Anterior cingulate cortex (tissue), 58 donors: ENCODE data around the gene VTCN1.
"Not testable (repeated sequence)": the region's sequence is repeated elsewhere in the genome, so short reads cannot be mapped to it uniquely, and the experiment has no call there.

ENCODE experiments used
- DNase-seq, 58 donors: peaks; one replicate each; lab custom pipeline; 2025; lab: John Stamatoyannopoulos, UW

The VTCN1 gene

DNA sequence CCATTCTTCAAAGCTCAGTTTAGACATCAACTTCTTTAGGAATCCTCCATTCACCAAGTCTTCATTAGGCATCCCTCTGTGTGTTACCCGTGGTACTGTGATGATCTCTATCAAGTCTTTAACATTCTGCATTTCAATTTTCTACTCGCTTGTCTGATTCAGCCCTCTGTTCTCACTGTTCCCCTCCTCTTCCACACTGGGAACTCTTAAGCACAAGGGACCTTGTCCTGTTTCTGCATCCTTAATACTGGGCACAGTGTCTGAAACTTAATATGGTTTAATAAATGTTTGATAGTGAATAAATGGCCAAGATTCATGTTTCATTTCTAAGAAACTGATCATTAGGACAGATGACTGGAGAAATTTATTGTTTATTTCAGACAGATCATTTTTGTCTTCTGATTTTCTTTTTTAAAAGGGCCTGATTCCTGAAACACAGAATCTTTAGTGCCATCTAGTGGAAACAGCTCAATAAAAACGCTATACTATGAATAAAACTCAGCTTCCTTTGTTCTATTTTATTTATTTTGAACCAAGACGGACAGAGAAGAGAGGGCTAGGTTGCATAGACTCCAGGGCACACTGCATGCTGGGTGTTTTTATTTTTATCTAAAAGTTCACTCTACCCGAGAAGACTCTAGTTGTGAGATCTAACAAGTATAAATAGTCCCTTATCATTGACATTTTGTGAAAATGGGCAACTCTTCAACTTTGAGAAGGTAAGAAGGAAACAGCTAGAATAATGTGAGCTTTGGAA, 82.2 kb downstream of the VTCN1 start:
- peak in 1 of 58 donors; percentile 11 for DNase-seq

DNA sequence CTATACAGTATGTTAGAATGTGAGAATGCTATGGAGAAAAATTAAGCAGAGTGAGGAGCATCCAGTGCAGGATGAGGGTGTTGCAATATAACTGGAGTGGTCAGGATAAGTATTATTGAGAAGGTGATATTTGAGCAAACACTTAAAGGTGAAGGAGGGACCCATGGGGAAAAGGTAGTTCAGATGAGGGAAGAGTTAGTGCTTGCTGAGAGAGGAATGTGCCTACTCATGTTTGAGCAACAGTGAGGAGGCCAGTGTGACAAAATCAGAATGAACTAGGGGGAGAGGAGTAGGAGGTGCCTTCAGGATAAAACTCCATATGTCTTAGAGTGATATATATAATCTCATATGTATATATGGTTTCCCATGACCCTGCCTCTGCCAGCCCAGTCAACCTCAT, 82.9 kb downstream of the VTCN1 start:
- DNase-seq = peak in 1 of 58 donors; percentile 9

DNA sequence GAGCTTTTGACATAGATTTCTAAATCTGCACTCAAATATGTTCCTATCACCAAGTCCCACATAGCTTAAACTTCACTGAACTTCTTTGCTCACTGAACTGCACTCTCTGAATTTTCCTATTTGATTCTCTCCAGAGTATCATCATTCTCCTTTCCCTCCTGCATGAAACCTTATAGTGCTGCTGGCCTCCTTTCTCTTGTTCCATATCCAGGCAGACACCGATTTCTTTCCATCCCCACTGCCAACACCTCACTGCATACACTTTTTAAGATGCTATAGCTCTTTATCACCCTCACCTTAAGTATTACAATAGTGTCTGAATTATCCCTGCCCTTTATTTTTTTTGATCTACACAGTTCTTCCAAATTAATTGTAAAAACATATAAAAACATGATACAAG, 86.1 kb downstream of the VTCN1 start:
- DNase-seq = no peak

DNA sequence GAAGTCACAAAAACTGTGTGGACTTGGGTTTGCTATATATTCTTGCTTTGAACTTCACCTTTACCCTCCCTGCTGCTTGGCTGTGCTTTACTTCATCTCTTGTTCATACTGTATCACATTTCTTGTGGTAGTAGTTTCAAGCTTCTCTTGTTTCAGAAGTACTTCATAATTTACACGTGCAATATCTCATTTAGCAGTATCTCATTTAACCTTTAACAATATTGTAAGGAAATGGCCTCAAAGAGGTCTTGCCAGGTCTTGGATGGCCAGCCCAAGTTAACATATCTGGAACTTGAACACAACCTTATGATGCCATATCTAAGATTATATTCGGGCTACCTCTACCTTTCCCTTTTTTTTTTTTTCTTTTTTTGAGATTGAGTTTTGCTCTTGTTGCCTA, 87.5 kb downstream of the VTCN1 start:
- no peak for DNase-seq

DNA sequence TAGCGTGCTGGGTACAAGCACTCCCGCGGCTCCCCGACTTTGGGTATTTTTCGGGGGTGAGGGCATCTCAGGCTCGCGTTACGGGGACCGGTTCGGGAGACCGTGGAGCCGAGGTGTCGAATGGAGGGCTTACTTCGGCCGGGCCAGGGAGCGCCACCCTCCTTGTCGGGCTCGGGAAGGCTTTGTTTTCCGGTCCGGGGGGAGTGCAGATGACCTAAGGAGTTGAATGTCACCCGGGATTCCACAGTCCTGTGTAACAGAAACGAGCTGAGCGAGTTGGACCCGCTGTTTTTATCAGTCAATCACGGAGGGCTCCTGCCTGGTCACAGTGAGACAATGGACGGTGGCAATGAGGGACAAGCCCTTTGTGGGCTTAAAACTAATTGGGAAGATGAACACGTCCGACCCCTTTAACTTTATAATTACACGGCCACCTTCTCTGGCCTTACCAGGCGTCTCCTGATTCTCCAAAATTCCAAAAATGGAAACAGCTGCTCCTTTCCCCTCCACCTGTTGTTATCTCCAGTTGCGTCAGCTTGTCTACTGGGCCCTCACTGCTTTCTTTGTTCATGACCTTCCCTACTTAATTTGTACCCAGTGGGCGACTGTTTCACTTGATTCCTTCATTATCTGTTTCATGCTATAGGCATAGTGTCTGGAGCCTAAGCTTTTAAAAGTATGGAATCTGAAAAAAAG, 88.2 kb downstream of the VTCN1 start:
- no peak for DNase-seq

DNA sequence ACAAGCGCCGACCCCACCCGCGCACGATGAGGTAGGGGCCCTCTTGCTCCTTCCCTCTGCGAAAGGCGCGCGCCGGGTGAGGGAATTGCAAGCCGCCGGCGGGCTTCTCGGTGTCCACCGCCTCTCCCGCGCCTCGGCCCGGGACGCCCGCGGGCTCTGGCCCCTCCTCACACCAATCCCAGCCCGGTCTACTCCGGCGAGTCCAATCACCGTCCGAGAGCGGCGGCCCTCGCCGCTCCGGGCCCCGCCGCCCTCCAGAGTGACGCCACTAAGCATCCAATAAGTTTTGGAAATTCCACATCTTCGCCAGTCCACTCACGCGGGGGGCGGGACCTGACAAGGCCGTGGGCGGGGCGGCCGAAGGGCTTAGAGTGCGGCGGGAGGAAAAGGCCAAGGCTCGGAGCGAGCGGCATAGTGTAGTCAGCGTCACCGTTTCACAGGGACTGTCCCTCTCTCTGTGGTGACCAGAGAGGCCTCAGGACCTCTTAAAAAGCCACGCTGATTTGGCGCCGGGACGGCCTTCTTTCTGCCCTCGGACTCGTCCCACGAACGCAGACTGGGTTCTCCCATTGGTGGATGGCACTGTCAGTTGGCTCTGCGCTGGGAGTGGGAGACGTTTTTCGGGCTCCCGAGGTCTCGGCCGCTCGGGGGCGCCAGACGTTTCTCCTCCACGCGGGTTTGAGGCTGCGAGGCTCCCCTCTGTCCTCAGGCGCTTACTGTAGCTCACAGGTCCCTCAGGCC, 89.0 kb downstream of the VTCN1 start, which contains the start of gene TRIM45:
TRIM45 (minus strand) TSS at position 161 of the 741 bp plus-strand sequence. CDS start 548 bp downstream, outside the sequence.
- peak; percentile 80 to 99 (median 96) for DNase-seq

DNA sequence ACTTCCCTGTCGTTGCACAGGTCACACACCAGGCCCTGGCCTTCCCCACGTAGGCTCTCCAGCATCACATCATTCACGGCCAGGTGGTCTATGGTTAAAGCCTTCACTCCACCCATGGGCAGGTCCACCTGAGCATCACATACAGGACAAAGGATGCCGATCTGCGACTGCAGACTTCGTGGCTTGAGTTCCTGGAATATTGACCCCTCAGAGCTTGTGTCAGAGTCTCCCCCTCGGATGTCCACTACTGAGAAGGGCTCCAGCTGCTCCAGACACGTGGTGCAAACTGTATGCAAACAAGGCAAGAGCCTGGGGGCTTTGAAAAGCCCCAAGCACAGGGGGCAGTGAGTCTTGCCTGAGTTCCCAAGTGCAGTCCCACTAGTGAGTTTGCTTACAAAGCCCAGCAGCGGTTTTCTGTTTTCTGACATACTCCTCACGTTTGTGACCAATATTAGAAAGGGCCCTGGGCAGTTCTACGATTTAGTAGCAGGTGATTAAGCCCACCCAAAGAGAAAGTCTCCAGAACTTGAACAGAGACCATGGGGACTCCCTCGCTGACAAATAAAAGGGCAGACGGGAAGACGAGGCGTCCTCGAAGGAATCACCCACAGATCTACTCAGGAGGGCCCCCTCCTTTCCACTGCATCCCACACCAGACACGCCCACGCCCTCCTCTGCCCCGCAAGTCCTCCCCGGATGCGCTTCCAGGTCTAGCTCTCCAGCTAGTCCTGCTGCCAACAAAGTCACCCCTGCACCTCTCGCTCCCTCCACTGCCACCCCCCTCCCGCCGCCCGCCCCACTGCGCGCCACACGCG, 89.7 kb downstream of the VTCN1 start:
- peak in 4 of 58 donors; percentile 36 to 74 (median 59) for DNase-seq

DNA sequence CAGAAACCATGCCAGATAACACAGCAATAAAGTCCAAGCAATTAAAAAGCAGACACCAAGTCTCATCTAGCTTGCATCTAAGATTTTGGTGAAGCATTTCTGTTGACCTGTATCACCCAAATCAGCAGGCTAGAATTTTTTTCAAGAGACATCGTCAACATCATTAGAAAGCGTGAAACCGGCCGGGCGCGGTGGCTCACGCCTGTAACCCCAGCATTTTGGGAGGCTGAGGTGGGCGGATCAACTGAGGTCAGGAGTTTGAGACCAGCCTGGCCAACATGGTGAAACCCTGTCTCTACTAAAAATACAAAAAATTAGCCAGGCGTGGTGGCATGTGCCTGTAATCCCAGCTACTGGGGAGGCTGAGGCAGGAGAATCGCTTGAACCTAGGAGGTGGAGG, 91.6 kb downstream of the VTCN1 start:
- DNase-seq = not testable (repeated sequence)

DNA sequence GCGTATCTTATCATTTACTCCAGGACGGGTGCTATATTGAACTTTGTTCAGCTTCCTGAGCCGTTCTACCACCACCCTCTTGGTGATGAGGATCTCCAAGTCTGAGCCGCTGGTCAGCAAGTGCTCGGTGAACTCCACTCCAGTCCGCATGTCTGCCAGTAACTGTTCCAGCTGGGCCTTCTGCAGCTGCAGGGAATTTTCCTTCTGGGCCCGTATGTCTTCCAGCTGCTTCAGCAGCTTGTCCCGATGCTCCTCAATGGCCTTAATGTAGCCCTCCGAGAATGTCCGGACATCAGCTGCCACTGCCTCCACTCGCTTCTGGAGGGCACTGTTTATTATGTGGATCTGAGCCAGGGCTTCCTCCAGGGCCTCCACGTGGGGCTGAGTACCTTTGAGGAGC, 92.6 kb downstream of the VTCN1 start:
- no peak for DNase-seq

DNA sequence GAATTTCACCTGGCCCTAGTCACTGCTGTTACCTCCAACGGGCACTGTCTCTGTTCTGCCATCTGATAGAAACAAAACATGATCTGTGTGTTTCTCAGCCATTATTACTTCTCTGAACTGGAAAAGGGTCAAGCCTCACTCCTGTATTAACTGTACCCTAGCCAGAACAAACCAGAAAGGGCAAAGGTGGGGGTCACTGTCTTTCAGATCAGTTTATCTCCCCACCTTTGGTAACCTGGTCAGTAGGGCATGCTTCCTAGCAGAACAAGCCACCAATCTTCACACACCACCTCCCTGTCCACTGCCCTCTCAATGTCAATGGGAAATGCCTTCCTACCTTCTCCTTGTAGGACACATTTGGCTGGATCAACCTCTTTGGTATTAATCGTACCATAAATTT, 93.0 kb downstream of the VTCN1 start:
- DNase-seq = no peak

DNA sequence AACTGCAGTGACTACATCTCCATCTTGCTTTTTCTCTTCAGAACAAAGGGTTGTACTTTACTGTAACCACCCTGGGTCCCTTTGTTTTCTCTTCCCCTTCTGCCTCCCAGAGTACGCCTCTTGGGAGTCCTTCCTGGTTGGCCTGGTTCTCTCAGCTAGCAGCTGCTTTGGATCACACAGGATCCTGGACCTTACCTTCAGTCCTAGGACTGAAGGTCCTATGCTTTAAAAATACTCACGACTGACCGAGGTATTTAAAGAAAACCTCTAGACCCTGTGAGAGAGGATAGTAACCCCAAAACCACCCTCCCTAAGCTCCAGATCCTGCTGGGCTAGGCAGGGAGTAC, 94.0 kb downstream of the VTCN1 start:
- no peak for DNase-seq

DNA sequence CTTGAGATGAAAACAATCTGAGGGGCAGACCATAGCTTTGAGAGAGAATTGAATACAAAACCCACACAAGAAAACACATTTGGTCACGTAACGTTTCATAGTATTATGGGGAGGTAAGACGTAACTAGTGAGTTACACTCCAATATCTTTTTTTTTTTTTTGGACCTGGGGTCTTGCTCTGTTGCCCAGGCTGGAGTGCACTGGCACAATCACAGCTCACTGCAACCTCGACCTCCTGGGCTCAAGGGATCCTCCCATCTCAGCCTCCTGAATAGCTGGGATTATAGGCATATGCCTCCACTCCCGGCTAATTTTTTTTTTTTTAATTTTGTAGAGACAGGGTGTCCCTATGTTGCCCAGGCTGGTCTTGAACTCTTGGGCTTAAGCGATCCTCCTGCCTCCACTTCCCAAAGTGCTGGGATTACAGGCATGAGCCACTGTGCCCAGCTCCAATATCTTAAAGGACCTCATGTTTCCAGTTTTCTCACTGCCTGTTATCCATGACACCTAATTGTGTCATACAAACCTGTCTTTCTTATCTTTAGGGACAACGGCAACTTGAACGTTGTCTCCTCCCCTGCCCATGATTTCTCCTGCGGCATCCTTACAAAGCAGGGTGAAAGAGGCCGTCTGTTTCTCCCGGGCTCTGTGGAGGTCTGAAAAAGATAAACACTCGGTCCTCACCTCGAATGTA, 94.5 kb downstream of the VTCN1 start:
- DNase-seq = no peak

DNA sequence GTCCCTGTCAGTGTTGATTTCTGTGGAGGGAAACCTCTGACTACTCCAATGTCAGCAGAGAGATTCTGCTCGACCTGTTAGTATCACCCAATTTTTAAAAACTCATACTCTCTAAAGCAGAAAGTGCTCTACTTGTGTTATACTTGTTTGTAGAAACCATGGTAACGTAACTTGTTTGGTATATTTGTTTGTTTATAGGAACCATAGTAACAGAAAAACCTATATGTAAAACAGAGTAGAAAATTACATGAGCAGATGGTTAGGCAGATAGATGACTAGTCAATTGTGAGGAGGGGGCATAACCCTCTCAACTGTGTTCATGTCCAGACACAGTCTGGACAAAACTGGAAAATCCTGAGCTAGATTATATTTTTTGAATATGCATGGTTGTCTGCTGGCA, 95.8 kb downstream of the VTCN1 start:
- DNase-seq = no peak

DNA sequence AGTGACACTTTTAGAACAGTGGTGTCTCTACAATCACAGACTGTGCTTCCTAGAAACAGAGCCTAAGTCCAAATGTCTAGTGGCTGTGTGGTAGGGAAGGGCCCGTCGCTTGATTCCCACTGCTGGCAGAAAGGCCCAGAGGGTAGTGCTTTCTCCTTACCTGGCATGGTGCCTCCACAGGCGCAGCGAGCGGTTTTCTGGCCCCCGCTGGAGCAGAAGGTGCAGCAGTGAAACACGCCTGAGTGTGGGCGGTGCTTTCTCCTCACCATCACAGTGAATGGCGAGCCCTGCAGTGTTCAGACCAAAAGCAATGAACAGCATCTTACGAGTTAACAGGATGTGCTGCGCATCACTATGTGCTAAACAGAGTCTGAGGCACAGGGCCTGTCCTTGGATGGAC, 97.5 kb downstream of the VTCN1 start:
- DNase-seq = peak in 39 of 58 donors; percentile 4 to 77 (median 31)

DNA sequence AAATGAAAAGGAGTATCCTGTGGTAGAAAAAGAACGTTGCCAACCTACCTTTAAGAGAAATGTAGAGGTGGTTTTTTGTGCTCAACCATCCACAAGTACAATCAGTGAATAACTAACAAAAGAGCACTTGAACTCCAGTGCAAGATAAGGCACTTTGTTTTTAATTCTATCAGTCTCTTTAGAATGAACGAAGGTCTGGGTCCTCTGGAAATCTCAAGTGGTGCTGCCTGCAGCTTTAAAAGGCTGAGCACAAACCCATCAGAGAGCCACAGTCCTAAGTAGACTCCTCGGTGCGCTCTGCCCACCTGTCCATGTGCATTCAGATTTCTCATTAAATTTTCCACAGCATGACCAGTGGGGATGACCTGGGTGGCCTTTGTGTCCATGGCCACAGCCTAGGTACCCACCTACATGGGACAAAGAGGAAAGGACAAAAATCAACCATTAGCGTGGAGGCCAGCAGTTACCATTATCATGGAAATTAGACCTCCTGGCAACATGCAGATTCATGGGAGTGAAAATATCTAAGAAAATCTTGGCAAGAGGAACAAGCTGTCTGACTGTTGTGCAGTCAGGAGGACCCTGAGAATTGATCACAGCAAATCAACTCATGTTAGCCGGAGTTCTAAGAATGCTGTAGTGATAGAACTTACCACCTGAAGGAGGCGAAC, 98.5 kb downstream of the VTCN1 start:
- DNase-seq = no peak

DNA sequence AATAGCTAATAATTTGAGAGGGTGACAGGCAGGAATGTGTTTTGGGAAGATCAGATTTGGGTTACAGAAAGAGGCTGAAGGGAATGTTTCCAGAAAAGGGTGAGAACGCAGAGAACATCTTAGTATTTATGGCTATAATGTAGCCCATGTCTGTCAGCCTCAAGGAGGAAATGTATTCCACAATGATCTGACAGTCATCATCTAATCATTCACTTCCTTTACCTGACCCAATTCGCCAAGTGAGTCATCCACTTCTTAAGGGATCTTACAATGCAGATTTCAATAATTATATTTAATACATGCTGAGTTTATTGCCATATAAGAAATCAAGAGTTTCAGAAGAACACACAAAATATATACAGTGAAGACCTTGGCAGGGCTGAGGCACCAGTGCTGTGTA, 100.0 kb downstream of the VTCN1 start:
- no peak for DNase-seq

DNA sequence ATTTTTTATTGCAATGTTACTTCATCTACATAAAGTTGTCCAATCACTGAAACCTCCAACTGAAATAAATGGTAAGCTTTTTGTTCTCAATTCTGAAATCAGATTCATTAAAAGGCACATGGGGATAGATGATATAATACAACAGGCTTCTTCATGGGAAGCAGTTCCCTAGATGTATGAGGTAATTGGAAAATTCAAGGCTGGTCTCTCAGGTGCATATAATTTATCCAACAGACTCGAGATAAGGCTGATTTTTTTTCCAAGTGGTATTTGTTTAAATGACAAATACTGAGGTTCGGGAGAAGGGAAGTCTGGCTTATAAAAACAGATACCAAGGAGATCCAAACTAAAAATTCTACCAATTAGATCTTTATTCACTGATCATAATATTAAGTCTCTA, 103.4 kb downstream of the VTCN1 start:
- no peak for DNase-seq

DNA sequence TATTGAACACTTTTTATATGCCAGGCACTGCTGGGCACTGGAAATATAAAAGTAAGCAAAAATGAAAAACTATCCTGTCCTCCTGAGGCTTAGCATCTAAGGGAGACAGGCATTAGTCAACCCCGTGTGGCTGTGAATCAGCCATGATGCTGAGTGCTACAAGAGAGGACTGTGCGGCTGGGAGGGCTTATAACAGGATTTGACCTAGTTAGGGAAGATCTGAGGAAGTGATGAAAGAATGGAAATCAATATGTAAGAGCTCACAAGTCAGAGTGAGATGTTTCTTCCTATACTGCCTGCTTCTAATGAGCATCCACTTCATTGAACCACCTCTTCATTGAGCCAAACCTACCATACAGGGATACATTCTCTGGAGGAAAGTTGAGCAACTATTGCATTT, 104.2 kb downstream of the VTCN1 start:
- DNase-seq = no peak

DNA sequence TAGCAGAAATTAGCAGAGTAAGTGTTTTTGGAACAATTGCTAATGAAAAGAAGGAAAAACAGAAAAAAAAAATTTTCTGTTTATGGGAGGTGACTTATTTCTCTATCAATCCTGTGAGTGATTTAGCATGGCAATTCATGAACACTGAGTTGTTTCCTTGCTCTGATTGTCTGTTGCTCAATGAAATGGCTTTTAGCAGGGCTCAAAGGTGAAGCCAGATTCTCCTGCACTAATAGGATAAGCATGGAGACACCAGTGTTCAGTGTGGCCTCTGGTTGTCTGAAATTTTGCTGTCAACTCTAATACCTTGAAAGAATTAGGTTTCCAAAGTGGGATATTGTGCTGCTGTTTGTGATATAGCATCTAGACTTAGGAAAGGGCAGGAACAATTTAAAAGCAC, 105.0 kb downstream of the VTCN1 start:
- DNase-seq = no peak
